SK-N-SH treated with all-trans-retinoic acid at 6 μM for 48 hours (cell line): ENCODE data around the gene MBNL2.

Experiments
- ATAC-seq: fragments of 200-7000 bp; cut with Tn5 transposase; 3 replicates; pipeline ENCODE4 v1.9.1; 2020; ENCODE audit warnings: mild to moderate bottlenecking, moderate library complexity
- BACH2 ChIP-seq: fragments of 250-450 bp; sonication (Bioruptor Pico); IDR thresholded peaks from 2 replicates; pipeline ENCODE4 v1.9.0; 2021; ENCODE audit warnings: mild to moderate bottlenecking, borderline replicate concordance
- CSDC2 ChIP-seq: fragments of 250-450 bp; sonication (Bioruptor Pico); IDR thresholded peaks from 2 replicates; pipeline ENCODE4 v1.5.0; 2020; ENCODE audit warnings: mild to moderate bottlenecking, moderate library complexity
- CSRNP3 ChIP-seq: fragments of 250-450 bp; sonication (Bioruptor Pico); IDR thresholded peaks from 2 replicates; pipeline ENCODE4 v1.5.1; 2021; ENCODE audit warnings: mild to moderate bottlenecking, moderate library complexity
- ESRRG ChIP-seq: fragments of 250-450 bp; sonication (Bioruptor Pico); IDR thresholded peaks from 2 replicates; pipeline ENCODE4 v1.6.1; 2021; ENCODE audit warnings: mild to moderate bottlenecking
- GLIS3 ChIP-seq: fragments of 250-450 bp; sonication (Bioruptor Pico); IDR thresholded peaks from 2 replicates; pipeline ENCODE4 v1.5.0; 2020; ENCODE audit warnings: mild to moderate bottlenecking, moderate library complexity
- OSR1 ChIP-seq: fragments of 250-450 bp; sonication (Bioruptor Pico); IDR thresholded peaks from 2 replicates; pipeline ENCODE4 v1.8.0; 2022; ENCODE audit warnings: moderate library complexity, mild to moderate bottlenecking, inconsistent platforms
- PATZ1 ChIP-seq: fragments of 250-450 bp; sonication (Bioruptor Pico); IDR thresholded peaks from 2 replicates; pipeline ENCODE4 v1.8.0; 2020; ENCODE audit warnings: mild to moderate bottlenecking, moderate library complexity, borderline replicate concordance
- PPARA ChIP-seq: fragments of 250-450 bp; sonication (Bioruptor Pico); IDR thresholded peaks from 2 replicates; pipeline ENCODE4 v1.5.0; 2020; ENCODE audit warnings: mild to moderate bottlenecking, borderline replicate concordance
- RARB ChIP-seq: fragments of 250-450 bp; sonication (Bioruptor Pico); IDR thresholded peaks from 2 replicates; pipeline ENCODE4 v1.8.0; 2021; ENCODE audit warnings: mild to moderate bottlenecking, moderate library complexity
- SNAI2 ChIP-seq: fragments of 250-450 bp; sonication (Bioruptor Pico); IDR thresholded peaks from 2 replicates; pipeline ENCODE4 v1.5.0; 2020; ENCODE audit warnings: mild to moderate bottlenecking, moderate library complexity
- TCF4 ChIP-seq: fragments of 250-450 bp; sonication (Bioruptor Pico); IDR thresholded peaks from 2 replicates; pipeline ENCODE4 v1.8.0; 2021; ENCODE audit warnings: mild to moderate bottlenecking, moderate library complexity, borderline replicate concordance
- TOX ChIP-seq: fragments of 250-450 bp; sonication (Bioruptor Pico); IDR thresholded peaks from 2 replicates; pipeline ENCODE4 v1.8.0; 2021; ENCODE audit warnings: mild to moderate bottlenecking, moderate library complexity, borderline replicate concordance
- TSHZ2 ChIP-seq: fragments of 250-450 bp; sonication (Bioruptor Pico); IDR thresholded peaks from 2 replicates; pipeline ENCODE4 v1.5.0; 2020; ENCODE audit warnings: mild to moderate bottlenecking, moderate library complexity
- ZC3H10 ChIP-seq: fragments of 250-450 bp; sonication (Bioruptor Pico); IDR thresholded peaks from 2 replicates; pipeline ENCODE4 v1.5.1; 2021; ENCODE audit warnings: mild to moderate bottlenecking, moderate library complexity
- ZFP3 ChIP-seq: fragments of 250-450 bp; sonication (Bioruptor Pico); IDR thresholded peaks from 2 replicates; pipeline ENCODE4 v1.5.0; 2020; ENCODE audit warnings: mild to moderate bottlenecking, moderate library complexity
- ZFP30 ChIP-seq: fragments of 450-650 bp; formaldehyde crosslinking; IDR thresholded peaks from 2 replicates; pipeline ENCODE4 v1.5.0; 2022; ENCODE audit warnings: mild to moderate bottlenecking, moderate library complexity
- ZNF565 ChIP-seq: fragments of 450-650 bp; formaldehyde crosslinking; conservative IDR thresholded peaks from 2 replicates; pipeline ENCODE4 v1.5.0; 2020; ENCODE audit warnings: low read depth, mild to moderate bottlenecking, moderate library complexity
- TF ChIP-seq, protein P1 (sequence below): fragments of 250-450 bp; sonication (Bioruptor Pico); IDR thresholded peaks from 2 replicates; pipeline ENCODE4 v1.5.1; 2020; ENCODE audit warnings: low read depth, mild to moderate bottlenecking, moderate library complexity

MBNL2 gene

GRCh38 chr13:97429681-97430081 lies 207.5 kb downstream of the MBNL2 start:
- TF ChIP-seq GLIS3 (CRISPR knock-in tag) (no peak), BACH2 (CRISPR knock-in tag) (no peak), PPARA (no peak), CSDC2 (CRISPR knock-in tag) (no peak), TOX (CRISPR knock-in tag) (no peak), TCF4 (CRISPR knock-in tag) (no peak), CSRNP3 (no peak), ZFP30 (no peak), ZNF565 (no peak), PATZ1 (no peak), ESRRG (CRISPR knock-in tag) (no peak), SNAI2 (CRISPR knock-in tag) (no peak), TSHZ2 (CRISPR knock-in tag) (no peak)
- TF ChIP-seq, protein P1, sequence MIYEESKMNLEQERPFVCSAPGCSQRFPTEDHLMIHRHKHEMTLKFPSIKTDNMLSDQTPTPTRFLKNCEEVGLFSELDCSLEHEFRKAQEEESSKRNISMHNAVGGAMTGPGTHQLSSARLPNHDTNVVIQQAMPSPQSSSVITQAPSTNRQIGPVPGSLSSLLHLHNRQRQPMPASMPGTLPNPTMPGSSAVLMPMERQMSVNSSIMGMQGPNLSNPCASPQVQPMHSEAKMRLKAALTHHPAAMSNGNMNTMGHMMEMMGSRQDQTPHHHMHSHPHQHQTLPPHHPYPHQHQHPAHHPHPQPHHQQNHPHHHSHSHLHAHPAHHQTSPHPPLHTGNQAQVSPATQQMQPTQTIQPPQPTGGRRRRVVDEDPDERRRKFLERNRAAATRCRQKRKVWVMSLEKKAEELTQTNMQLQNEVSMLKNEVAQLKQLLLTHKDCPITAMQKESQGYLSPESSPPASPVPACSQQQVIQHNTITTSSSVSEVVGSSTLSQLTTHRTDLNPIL (CRISPR knock-in tag) = no peak
- ATAC-seq = no peak

GRCh38 chr13:97430296-97430695 lies 208.2 kb downstream of the MBNL2 start:
- ATAC-seq = no peak
- no peak for TF ChIP-seq SNAI2 (CRISPR knock-in tag)
- no peak for TF ChIP-seq ZFP3

GRCh38 chr13:97431171-97431764 lies 209.1 kb downstream of the MBNL2 start:
- no peak for ATAC-seq

More at GRCh38 chr13:97431171-97431764, 209.1 kb downstream of the MBNL2 start:
- TF ChIP-seq OSR1 (CRISPR knock-in tag) (no peak), PATZ1 (no peak), RARB (CRISPR knock-in tag) (no peak), TCF4 (CRISPR knock-in tag) (no peak), PPARA (no peak), ZC3H10 (CRISPR knock-in tag) (no peak)
- TF ChIP-seq, protein P1 (CRISPR knock-in tag) = no peak
